ENCODE measurements around the gene PM20D2.

The PM20D2 gene

DNA sequence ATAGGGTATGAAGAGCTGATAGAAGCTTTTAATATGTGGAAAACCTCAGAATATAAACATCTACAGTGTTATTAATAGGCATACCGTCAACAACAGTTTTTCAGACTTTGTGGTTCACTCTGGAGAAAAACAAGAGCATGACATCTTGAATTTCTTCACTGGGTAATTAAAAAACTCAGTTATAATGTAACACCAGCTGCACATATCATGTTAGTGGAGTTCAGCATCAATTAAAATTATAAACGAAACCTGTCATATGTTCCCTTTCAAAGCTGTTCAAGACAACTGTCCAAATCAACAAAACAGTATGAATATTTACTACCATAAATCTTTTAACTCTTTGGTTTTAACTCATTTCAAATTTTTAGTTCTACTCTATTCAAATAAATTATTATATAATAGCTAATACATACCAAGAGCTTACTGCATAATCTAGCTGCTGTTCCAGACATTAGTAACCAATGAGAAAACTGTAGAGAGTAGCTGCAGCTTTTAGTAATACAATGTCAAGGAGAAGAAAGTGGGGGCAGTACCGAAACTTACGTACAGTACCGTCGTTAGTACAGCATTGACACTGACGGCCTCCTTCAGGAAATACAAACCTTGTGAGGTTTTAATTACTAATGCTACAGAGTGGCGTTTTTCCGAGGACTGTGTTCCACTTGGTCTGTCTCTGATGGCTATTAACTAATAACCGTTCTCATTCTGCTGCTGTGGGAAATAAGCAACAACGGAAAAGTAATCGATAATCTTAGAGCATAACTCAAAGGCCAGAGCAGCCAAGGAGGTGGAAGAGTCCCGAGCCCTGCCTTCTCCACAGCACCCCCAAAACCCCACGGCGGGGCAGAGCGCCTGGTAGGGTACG lies 532 bp upstream of the PM20D2 start:
- peak; percentile 65 to 84 for DNase-seq

DNA sequence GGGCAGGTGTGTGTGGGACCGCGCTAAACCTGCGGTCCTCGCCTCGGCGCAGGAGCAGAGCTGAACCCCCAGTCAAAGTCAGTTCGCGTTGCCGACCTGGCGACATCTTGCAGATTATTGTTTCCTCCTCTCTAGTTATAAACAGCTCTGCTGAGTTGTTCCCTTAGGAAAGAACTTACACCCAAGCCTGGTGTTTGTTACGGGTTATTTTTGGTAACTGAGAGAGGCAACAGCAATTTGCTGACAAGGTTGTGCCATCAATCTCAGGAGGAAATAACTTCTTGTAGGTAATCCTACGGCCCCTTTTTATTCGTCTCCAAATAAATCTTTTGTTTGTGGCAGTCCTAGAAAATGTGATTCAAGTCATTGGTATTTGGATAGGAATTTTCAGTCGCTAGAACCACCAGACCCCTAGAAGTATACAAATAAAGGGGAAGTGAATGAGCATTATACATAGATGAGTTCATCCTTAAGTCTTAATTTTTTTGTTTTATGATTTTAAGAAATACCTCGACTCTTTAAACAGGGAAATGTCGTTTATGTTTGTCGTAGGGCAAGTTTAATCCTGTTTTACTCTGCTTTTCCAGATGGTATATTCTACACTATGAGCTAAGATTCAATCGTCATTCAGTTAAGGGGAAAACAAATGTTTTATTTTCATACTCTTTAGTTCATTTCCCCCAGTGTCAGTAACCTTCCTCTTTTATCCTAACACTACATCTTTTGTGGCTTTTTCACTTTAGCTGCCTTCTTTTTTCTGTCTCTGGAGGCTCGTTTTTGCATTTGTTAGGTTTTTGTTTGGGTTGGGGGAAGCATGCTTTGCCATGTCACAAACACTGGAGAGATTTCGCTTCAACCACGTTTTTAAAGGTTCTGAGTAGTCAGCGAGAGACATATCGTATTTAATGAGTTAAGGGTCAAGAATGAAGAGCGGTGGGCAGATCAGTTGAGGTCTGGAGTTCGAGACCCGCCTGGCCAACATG lies 1.2 kb downstream of the PM20D2 start:
- peak; percentile 31 to 53 for DNase-seq

DNA sequence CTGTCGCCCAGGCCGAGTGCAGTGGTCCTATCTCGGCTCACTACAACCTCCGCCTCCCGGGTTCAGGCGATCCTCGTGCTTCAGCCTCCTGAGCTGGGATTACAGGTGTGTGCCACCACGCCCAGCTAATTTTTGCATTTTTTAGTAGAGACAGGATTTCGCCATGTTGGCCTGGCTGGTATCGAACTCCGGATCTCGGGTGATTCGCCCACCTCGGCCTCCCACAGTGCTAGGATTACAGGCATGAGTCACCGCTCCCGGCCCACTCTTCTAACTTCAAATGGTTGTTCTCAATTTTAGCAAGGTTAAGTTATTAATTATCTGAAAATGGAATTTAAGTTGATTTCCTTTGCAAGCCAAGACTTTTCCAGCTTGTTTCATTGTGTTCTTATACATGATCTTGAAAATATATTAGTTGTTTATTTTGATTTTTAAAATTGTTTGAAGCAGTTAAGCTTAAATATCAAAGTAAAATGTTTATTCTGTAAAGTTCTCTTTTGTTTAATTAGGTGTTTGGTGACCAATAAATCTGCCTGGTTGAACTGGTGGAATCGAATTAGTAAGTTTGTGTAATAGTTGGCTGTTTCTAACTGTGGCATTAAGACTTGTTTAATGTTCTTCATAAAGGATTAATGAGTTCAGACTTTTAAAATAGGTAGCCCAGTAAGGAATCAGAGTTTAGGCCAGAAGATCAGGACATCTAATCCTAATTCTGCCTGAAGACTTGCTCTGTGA lies 2.3 kb downstream of the PM20D2 start:
- peak in 1 of 2 experiments; percentile 3 for DNase-seq

DNA sequence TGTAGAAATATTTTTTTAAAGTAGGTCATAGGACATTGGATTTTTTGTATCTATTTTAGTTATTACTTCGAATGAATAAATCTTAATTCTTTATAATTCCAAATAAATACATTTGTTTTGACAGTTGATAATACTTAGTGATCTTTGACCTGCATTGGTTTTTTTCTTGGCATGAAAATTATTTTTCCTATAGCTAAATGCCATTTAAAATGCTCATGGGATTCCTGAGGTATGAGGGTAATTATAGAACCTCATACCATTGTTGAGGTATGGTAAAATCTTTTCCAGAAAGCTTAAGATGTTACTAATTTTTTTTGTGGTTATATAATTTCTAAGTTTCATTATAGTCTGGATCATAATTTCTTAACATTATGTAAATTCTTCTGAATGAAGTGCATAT lies 8.3 kb downstream of the PM20D2 start:
- no peak for DNase-seq

DNA sequence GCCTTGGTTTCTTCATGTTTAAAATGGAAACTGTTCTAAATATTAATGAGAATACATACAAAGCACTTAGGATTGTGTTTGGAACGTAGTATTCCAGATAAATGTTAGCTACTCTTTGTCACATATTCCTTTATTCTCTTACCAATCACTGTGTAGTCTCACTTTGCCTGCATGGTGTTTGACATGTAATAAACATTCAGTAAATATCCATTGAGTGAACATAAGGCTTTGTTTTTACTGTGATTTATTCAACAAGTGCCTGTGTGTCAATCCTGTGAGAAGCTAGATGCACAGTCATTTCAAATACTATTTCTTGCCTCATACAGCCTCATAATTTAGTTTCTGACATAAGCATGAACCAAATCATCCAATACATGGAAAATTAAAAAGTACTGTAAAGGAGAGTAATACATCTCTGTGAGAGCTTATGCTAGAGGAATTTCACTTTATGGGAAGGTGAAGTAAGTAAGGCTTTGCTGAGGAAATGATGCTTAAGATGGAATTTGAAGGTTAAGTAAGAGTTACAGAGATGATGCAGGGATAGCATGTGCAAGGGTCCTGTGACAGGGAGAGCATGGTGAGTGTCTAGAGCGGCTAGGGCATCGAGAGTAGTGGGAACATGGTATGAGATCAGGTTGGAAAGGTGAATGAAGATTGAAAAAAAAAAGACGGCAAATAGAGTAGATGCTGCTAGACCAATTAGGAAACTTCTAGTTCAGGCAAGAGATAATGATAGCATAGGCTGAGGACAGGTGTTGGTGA lies 14.7 kb downstream of the PM20D2 start:
- DNase-seq = no peak

DNA sequence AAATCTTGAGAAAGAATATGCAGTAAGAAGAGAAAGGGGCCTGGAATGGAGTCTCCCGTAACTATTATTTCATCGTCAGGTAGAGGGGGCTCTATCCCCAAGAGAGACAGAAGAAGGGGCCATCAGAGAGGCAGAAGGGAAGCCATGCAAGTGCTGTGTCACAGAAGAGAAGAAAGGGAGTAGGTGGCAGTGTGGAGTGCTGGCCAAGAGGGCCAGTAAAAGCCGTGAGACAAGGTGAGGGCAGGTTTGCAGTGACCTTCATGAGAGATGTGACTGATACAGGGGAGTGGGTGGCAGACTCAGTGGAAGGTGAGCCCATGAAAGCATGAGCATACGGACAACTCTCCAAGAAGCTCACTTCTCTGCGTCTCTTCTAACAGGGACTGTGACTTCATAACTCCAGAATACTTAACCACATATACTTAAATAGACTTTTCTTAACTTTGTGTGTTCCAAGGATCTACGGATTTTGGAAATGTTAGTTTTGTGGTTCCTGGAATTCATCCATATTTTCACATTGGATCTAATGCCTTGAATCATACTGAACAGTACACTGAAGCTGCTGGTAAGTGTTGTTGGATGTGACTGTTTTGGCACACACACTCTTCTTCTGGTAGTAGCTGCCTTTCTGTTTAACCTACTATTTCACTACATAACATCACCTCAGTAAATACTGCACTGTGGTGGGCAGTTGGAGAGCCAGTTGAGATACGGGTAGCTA lies 15.6 kb downstream of the PM20D2 start:
- no peak for DNase-seq

DNA sequence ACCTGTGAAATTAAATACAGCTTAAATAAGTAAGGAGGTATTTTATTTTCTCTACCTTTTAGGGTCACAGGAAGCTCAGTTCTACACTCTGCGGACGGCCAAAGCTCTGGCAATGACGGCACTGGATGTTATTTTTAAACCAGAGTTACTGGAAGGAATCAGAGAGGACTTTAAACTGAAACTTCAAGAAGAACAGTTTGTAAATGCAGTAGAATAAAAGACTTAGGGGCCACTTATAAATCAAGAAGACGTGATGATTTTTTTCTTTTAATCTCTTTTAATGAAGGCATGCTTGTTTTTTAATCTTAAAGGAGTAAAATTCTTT lies 16.2 kb downstream of the PM20D2 start:
- DNase-seq = no peak

DNA sequence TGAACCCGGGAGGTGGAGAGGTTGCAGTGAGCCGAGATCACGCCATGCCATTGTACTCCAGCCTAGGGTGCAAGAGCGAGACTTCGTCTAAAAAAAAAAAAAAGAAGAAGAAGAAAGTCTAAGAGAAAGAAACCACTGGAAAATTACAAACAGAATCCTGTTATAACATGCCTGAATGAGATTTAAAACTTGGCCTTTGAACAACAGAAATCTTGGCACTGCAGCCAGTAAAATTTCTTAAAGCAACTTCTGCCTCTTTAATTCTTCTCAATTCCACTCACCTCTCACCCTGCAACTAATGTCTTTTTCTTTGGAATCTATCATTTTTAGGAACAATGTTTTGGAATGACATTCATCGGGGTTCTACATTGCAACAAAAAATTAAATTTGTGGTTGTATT lies 26.3 kb downstream of the PM20D2 start:
- DNase-seq = no peak

DNA sequence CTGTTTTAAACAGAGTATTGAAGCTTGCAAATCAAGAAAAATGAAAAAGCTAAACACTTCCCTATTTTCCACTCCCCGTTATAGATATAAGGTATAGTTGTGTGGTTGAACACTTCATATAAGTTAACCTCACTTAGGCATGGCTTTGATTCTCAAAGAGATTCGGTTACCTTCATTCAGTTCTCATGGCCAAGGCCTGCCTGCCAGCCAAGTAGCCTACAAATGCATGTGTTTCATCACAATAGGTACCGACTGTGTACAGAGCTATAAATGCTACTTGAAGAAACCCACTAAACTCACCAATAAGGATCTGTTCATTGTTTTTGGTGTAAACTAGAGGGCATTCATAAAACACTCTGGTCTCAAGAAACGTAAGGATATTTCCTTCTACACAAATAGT lies 27.8 kb downstream of the PM20D2 start:
- DNase-seq = no peak

DNA sequence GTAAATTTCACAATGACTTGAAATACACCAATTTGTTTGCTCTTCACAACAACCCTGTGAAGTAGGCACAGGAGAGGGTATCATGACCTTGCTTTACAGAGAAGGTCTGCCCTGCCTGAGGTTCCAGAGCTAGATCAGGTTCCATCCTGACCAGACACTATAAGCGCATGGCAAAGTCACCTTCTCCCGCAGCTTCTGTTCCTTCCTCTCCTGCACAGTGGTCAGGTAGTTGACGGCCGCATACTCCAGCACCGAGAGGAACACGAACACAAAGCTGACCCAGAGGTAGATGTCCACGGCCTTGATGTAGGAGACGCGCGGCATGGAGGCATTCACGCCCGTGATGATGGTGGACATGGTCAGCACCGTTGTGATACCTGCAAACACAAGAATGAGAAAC lies 34.3 kb downstream of the PM20D2 start:
- no peak for DNase-seq

DNA sequence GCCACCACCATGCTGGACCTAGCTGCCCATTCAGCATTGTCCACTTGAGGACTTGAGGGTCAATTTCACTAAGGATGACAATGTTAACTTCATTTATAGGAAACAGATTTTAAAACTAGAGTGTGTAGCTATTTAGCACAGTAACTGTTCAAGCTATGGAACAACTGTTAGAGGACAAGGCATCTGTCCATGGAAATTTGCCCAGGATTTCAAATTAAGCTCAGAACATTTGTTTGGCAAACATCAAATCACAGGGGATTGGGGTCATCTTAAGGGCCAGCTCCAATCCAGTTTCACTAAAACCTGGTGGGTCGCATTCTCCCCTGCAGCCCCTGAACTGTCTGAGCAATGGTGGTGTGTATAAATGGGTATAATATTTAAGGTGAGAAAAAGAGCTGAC lies 35.1 kb downstream of the PM20D2 start:
- DNase-seq = no peak

DNA sequence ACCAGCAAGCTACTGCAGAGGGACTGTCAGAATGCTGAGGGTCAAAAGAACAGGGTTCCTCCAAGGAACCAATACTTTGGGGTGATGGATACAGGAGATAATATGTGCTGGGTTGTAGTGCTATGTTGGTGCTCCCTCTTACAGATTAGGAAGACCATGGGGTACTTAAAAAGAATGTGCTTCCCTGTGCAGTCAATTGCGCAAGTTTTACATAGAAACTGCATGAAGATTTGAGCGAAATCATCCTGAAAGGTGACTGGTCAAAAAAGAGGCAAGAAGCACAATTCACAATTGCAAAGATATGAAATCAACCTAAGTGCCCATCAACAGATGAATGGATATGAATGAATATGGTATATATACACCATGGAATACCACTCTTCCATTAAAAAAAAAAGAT lies 37.4 kb downstream of the PM20D2 start:
- no peak for DNase-seq

DNA sequence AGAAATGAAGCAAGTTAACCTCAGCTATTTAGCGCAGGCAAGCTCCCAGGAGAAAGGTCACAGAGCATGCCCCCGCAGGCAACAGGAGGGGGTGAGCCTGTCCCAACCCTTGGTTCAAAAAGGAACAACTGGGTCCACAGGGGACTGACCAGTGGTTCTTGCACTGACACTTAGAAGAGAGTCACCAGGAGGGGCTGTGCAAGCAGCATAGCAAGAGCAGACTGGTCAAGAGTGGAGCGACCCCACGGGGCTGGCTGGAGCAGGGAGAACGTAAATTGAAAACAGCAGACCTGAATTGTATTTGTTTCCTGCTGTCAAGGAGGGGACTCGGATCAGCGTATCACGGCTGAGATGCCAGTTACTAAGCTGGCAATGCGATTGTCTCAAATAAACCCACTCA lies 38.5 kb downstream of the PM20D2 start:
- DNase-seq = no peak

DNA sequence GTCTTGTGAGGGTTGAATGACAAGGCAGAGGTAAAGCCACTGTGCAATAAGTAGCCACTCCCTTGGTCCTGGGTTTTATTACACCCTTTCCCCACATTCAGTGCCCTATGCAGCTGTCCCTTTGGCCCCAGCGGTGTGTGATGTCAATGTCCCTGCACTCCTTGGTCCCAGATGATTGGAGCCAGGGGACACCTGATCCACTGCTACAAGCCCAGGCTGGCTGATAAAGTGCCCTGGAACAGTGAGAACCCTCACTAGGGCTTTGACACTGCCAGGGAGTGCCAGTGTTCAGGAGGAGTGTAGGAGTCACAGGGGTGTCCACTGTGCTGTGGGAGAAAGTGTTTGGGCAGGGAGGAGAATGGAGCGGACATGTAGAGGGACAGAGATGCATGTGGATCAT lies 40.9 kb downstream of the PM20D2 start:
- no peak for DNase-seq

DNA sequence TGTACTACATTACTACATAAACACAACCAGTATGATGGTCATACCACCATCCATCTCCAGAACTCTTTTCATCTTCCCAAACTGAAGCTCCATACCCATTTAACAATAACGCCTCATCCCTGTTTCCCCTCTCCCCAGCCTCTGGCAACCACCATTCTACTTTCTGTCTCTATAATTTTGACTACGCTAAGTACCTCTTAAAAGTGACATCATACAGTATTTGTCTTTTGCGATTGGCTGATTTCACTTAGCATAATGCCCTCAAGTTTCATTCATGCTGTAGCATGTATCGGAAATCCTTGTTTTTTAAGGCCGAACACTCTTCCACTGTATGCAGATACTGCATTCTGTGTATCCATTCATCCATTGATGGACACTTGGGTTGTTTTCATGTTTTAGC lies 41.6 kb downstream of the PM20D2 start:
- no peak for DNase-seq

DNA sequence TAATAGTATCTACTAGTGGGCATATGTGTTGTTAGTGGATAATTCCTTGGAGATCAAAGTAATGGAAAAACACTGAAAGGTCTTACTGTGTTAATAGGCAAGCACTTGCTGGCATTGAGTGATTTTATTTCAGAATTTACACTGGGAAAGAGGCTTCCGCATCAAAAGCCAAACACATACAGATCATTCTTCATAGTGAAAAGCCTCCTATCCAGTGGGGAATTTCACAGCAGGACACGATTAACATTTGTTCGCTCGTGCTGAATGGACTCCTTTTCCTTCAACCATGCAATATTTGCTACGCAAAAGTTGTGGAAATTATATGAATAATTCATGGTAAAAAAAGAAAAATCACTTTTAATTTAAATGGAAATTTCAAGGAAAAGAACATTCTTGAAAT lies 44.9 kb downstream of the PM20D2 start:
- DNase-seq = no peak

DNA sequence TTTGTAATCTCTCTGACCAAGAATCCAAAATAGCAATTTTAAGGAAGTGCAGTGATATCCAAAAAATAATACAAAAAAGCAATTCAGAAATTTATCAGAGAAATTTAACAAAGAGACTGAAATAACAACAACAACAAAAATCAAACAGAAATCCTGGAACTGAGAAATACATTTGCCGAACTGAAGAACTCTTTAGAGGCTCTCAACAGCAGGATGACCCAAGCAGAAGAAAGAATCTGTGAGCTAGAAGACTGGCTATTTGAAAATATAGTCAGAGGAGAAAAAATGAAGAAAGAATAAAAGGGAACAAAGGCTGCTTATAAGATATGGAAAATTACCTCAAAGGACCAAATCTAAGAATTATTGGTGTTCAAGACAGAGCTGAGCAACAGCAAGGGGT lies 48.7 kb downstream of the PM20D2 start:
- no peak for DNase-seq

DNA sequence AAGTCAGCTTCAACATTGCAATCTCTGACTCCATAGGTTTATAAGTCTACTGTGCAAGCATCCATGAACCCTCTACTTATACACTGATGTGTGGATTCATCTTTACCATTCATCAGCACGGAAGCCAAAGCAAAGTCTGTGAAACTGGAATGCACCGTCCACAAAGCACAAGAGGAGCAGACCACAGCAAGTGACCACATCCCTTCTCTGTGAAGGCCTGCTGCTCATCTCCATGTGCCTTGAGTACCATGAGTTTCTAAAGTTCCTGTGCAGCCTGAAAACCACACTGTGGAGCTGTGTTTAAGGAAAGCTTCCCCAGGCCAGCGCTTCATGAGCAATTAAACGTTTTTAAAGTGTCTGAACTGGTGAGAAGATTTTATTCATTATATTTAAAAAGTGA lies 51.3 kb downstream of the PM20D2 start:
- no peak for DNase-seq

DNA sequence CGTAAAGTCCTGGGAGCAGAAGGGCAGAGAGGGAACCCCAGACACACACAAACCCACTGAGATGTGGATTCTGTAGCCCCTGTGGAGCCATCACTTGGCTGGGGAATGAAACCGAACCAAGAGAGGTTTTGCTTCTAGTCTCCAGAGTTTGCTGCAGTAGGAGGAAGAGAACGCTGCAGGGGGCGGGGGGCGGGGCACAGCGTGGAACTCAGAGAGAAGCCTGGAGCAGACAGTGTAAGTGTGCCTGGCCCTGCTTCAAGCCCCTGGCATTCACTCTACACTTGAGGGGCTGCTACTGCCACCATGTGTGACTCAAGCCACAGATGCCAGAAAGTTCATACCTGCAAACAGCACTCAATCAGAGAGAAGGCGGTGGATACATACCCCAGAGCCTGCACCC lies 52.4 kb downstream of the PM20D2 start:
- DNase-seq = no peak

DNA sequence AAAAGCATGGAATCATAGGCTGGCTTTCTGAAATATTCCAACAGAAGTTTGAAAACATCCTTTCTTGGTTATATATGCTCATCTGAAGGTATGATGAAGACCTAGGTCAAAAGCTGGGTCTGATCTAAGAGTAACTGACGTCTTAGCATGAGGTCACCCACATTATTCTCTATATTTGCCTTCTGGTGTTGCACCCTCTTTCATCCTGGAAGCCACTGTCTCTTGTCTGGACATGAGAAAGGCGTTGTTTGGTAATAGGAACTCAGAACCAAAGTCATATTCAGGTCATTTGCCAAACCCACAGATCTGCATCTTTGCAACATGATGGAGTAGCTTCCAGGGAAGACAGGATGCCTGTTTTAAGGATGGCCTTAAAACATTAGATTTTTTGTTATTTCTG lies 53.7 kb downstream of the PM20D2 start:
- DNase-seq = no peak

DNA sequence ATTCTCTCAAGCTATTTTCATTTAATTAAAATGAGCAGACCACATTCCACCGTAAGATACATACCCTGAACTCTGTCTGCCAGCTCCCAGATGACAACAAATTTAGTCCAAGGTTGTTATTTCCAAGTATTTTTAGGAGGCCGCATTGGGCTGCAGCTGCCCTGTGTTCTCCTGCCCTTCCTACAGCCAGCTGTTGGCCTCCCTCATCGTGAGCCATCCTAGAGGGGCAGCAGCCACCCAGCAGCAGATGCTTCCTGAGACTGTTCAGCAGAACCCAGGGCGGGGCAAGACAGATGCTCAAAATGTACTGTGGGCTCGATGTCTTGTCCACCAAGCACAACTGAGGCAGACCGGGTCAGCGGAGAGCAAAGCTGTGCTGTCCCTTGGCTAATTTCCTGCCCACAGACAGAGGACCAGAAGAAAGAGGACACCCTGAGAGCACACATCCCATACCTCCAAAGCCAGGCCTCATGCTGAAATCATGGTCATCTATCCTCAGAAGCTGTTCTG lies 54.9 kb downstream of the PM20D2 start:
- DNase-seq = no peak

DNA sequence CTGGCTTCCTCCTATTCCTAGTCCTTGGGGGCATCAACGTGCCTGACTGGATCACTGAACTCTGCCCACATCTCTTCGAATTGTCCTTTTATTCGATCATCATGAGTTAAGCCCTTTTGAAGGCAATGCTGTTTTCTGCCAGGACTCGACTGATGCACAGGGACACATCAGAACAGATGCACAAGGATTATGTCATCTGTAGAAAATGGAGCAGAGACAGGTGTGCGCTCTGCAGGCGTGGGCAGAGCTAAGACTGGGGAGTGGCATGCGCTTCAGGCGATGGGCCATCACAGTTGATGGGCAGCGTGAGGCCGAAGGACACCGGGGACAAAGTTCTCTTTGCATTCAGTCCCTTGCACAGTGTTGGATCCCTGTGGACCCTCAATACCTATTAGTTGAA lies 58.2 kb downstream of the PM20D2 start:
- DNase-seq = no peak
